GM12878 (cell line): ENCODE measurements around the gene SHROOM3. TPM values are rescaled to one million over a fixed set of nuclear protein-coding genes. Genes with fewer than 3 reads are reported as not detected.

Experiments
- ATAC-seq: fragments of 200-7000 bp; cut with Tn5 transposase; 3 replicates; pipeline ENCODE4 v1.9.1; 2020; ENCODE audit warnings: mild to moderate bottlenecking, moderate library complexity
- BruUV-seq: library from RNA; stranded (reverse); fragments of 400-500 nt; replicated peaks from 2 replicates; lab custom pipeline; 2021; lab: Mats Ljungman, UMichigan
- CTCF ChIA-PET: fragments of 300-600 bp; sonication (Branson Sonifier 250); formaldehyde crosslinking; extraction: SDS; loops from one replicate; lab custom pipeline; 2021; ENCODE audit warnings: inconsistent platforms; lab: Yijun Ruan, JAX
- POLR2A ChIA-PET: fragments of 350-600 bp; formaldehyde crosslinking; extraction: SDS; loops from one replicate; lab custom pipeline; 2021; ENCODE audit warnings: inconsistent platforms; lab: Charles Lee
- RAD21 ChIA-PET: fragments of 300-600 bp; sonication (Branson Sonifier 250); formaldehyde crosslinking; loops from one replicate; lab custom pipeline; 2023; ENCODE audit warnings: antibody characterized with exemption; ENCODE audit not compliant: unreplicated experiment; lab: Charles Lee
- SMC1A ChIA-PET: fragments of 300-600 bp; sonication (Branson Sonifier 250); formaldehyde crosslinking; loops from one replicate; lab custom pipeline; 2023; ENCODE audit not compliant: unreplicated experiment, uncharacterized antibody; lab: Charles Lee
- DNase-seq: peaks from one replicate; pipeline ENCODE4 v3.0.0-alpha.2; 2011; ENCODE audit warnings: low read depth, low spot score
- FAIRE-seq: peaks from 3 replicates; lab custom pipeline; 2011; peaks lifted over from hg19 to GRCh38; lab: Jason Lieb, UNC
- H2AFZ ChIP-seq: 2 replicates; pipeline ENCODE4 v1.6.0; 2011; ENCODE audit warnings: low read depth, low read length, control low read depth; ENCODE audit not compliant: control insufficient read depth
- H3K27ac ChIP-seq: 2 replicates; pipeline ENCODE4 v1.5.1; 2011; ENCODE audit warnings: control low read depth; ENCODE audit not compliant: control insufficient read depth, insufficient read depth
- H3K27me3 ChIP-seq, 2 experiments: replicated peaks in 1 of 2; 2 replicates each; pipeline versions ENCODE4 v1.6.0 to v1.6.1; 2011; ENCODE audit warnings: low read length in 1 of 2; ENCODE audit not compliant: control insufficient read depth in 2 of 2, insufficient read depth in 2 of 2
- H3K36me3 ChIP-seq, 2 experiments: 2 replicates each; pipeline ENCODE4 v1.5.1; 2011; ENCODE audit warnings: low read length in 1 of 2; ENCODE audit not compliant: control insufficient read depth in 2 of 2, insufficient read depth in 2 of 2
- H3K4me1 ChIP-seq: 2 replicates; pipeline ENCODE4 v1.6.1; 2011; ENCODE audit warnings: mild to moderate bottlenecking, low read length, moderate library complexity, mixed read lengths; ENCODE audit not compliant: control insufficient read depth, insufficient read depth
- H3K4me2 ChIP-seq: 2 replicates; pipeline ENCODE4 v1.6.0; 2011; ENCODE audit warnings: control low read depth; ENCODE audit not compliant: control insufficient read depth, insufficient read depth
- H3K4me3 ChIP-seq: fragments of 200-600 bp; sonication (generic); 2 replicates; pipeline ENCODE4 v1.5.1; 2016
- H3K79me2 ChIP-seq: 2 replicates; pipeline ENCODE4 v1.6.0; 2011; ENCODE audit warnings: low read length; ENCODE audit not compliant: control insufficient read depth, insufficient read depth
- H3K9ac ChIP-seq: 2 replicates; pipeline ENCODE4 v1.8.0; 2011; ENCODE audit warnings: low read length, control low read depth, mixed read lengths; ENCODE audit not compliant: control insufficient read depth, insufficient read depth
- H3K9me3 ChIP-seq: replicated peaks from 3 replicates; pipeline ENCODE4 v1.5.1; 2011; ENCODE audit warnings: mild to moderate bottlenecking, low read length; ENCODE audit not compliant: control insufficient read depth, insufficient read depth
- H4K20me1 ChIP-seq: 2 replicates; pipeline ENCODE4 v1.6.0; 2011; ENCODE audit not compliant: control insufficient read depth, insufficient read depth
- ASH2L ChIP-seq: fragments of 300-600, 200-600 bp; sonication (generic); IDR thresholded peaks from 2 replicates; pipeline ENCODE4 v1.6.1; 2017; ENCODE audit warnings: low read depth, mild to moderate bottlenecking, borderline replicate concordance
- BCL3 ChIP-seq: IDR thresholded peaks from 2 replicates; pipeline ENCODE4 v1.6.1; 2011; ENCODE audit warnings: borderline replicate concordance, low read depth, mild to moderate bottlenecking, moderate library complexity, low read length; ENCODE audit not compliant: insufficient read depth, poor library complexity, severe bottlenecking
- CHD1 ChIP-seq: IDR thresholded peaks from 2 replicates; pipeline ENCODE4 v1.6.1; 2012; ENCODE audit warnings: low read depth, low read length, improper control_type of control experiment
- FOXM1 ChIP-seq: IDR thresholded peaks from 2 replicates; pipeline ENCODE4 v1.6.1; 2012; ENCODE audit warnings: low read depth, mild to moderate bottlenecking, inconsistent platforms, low read length, moderate library complexity
- IRF4 ChIP-seq: IDR thresholded peaks from 2 replicates; pipeline ENCODE4 v1.6.1; 2011; ENCODE audit warnings: low read depth, low read length
- KAT2A ChIP-seq: conservative IDR thresholded peaks from 2 replicates; pipeline ENCODE4 v1.6.1; 2011; ENCODE audit warnings: low read depth, low read length; ENCODE audit not compliant: control insufficient read depth
- KDM1A ChIP-seq: fragments of 200-600 bp; sonication (generic); IDR thresholded peaks from 2 replicates; pipeline ENCODE4 v1.6.1; 2016; ENCODE audit warnings: borderline replicate concordance
- NFXL1 ChIP-seq: fragments of 450-650 bp; IDR thresholded peaks from 2 replicates; pipeline ENCODE4 v1.6.1; 2017; ENCODE audit warnings: antibody characterized with exemption, mild to moderate bottlenecking, borderline replicate concordance
- PRDM15 ChIP-seq: fragments of 450-650 bp; formaldehyde crosslinking; IDR thresholded peaks from 2 replicates; pipeline ENCODE4 v1.4.0; 2020; ENCODE audit warnings: mild to moderate bottlenecking, moderate library complexity
- SIN3A ChIP-seq: IDR thresholded peaks from 2 replicates; pipeline ENCODE4 v1.6.1; 2012; ENCODE audit warnings: low read depth, low read length, improper control_type of control experiment
- SMARCA5 ChIP-seq: fragments of 450-650 bp; IDR thresholded peaks from 2 replicates; pipeline ENCODE4 v1.6.1; 2017; ENCODE audit warnings: mild to moderate bottlenecking
- SPI1 ChIP-seq: IDR thresholded peaks from 2 replicates; pipeline ENCODE4 v1.6.1; 2011; ENCODE audit warnings: low read depth, mild to moderate bottlenecking, low read length, moderate library complexity, borderline replicate concordance; ENCODE audit not compliant: insufficient read depth
- STAT1 ChIP-seq: fragments of 450-650 bp; conservative IDR thresholded peaks from 2 replicates; pipeline ENCODE4 v1.6.1; 2014; ENCODE audit warnings: antibody characterized with exemption, mild to moderate bottlenecking
- ZNF207 ChIP-seq: fragments of 450-650 bp; IDR thresholded peaks from 2 replicates; pipeline ENCODE4 v1.6.1; 2014; ENCODE audit warnings: antibody characterized with exemption, mild to moderate bottlenecking, borderline replicate concordance
- ZNF274 ChIP-seq: IDR thresholded peaks from one replicate; pipeline ENCODE4 v1.8.0; 2011; ENCODE audit not compliant: insufficient read length, insufficient read depth
- WGBS: methylation state at CpG from one replicate; pipeline ENCODE4 v1.1.6; 2016; ENCODE audit warnings: low lambda C conversion rate; ENCODE audit not compliant: insufficient replicate concordance, insufficient coverage; ENCODE audit errors: missing lambda C conversion rate; 5-methylcytosine and 5-hydroxymethylcytosine counted together
- in situ Hi-C: fragments of 300-500 bp; cut with MboI; formaldehyde crosslinking; loops from 9 replicates; pipeline ENCODE4 v1.14.3; 2018; ENCODE audit warnings: mixed read lengths
- intact Hi-C: fragments of 100-400 bp; cut with micrococcal nuclease; formaldehyde crosslinking; loops from one replicate; pipeline ENCODE4 v1.14.2; 2022; ENCODE audit not compliant: unreplicated experiment
- polyA plus RNA-seq, 11 experiments: library from polyadenylated mRNA; depleted of rRNA in 4 of 11; unstranded in 6 of 11; stranded (reverse) in 5 of 11; fragments of >200 nt; fragmentation: Nextera tagmentation in 4 of 11; fragmentation: Illumina TruSeq in 1 of 11; extraction: Ambion mirVana in 4 of 11; extraction: Trizol in 1 of 11; gene quantifications; 1 replicate in 1 of 11; 2 replicates in 10 of 11; pipeline versions ENCODE4 v1.2.1 to v1.2.3, GENCODE V29; 2011 to 2016; ENCODE audit warnings: inconsistent platforms in 2 of 11, missing spikeins in 2 of 11, low read depth in 1 of 11
- total RNA-seq, 4 experiments: library from RNA; depleted of rRNA in 3 of 4; stranded (reverse); fragments of >200 nt in 3 of 4; fragmentation: Illumina TruSeq in 1 of 4; extraction: Trizol in 1 of 4; gene quantifications; 2 replicates each; pipeline versions ENCODE4 v1.2.1 to v1.2.3, GENCODE V29; 2013 to 2021

Gene SHROOM3
- total and polyA plus RNA-seq, 10 of the 15 experiments (the other 5 are each of a cell fraction or from before 2014, with no cell fraction given), result under 0.01 to 0.29 (median 0.08) TPM; not detected in 1

- no peak overlapping the region for H3K4me2 ChIP-seq
- RAD21 ChIA-PET, result no interaction called here
- ATAC-seq (no peak), DNase-seq (no peak), FAIRE-seq (no peak)
- no peak overlapping the region for H3K4me3 ChIP-seq
- no TSS peak for BruUV-seq
- SMC1A ChIA-PET, result interaction anchor here (0.7 kb wide), 1 partner anchor 19 kb away, joined by 3 read pairs; no protein-coding TSS in a partner anchor
- 3% methylated on average over 3 of the region's 3 CpGs for WGBS
- H3K27me3 ChIP-seq, result no peaks in the 10 kb centered on the region
- no peaks in the 10 kb centered on the region for H3K79me2 ChIP-seq
- H3K9ac ChIP-seq, result no peak overlapping the region
- no peaks in the 10 kb centered on the region; the same call in 2 of the 3 replicates for H3K9me3 ChIP-seq
- H3K27ac ChIP-seq, result no peak overlapping the region
- intact Hi-C loops, result no loop called here
- no peaks in the 10 kb centered on the region for H3K4me1 ChIP-seq
- H2AFZ ChIP-seq, result no peak overlapping the region
- H4K20me1 ChIP-seq, result no peaks in the 10 kb centered on the region
- CTCF ChIA-PET, result interaction anchor here (1.0 kb wide), 1 partner anchor 19 kb away, joined by 4 read pairs; no protein-coding TSS in a partner anchor
- POLR2A ChIA-PET, result no interaction called here
- no peaks in the 10 kb centered on the region for H3K36me3 ChIP-seq
- in situ Hi-C loops, result no loop called here
- TF ChIP-seq PRDM15 (no peak), KDM1A (no peak), NFXL1 (no peak), IRF4 (no peak), ZNF207 (no peak), FOXM1 (no peak), SIN3A (no peak), BCL3 (no peak), SMARCA5 (no peak), SPI1 (no peak), ASH2L (no peak), CHD1 (no peak), ZNF274 (no peak), STAT1 (no peak), KAT2A (no peak)
These were observed 50.4 kb downstream of the SHROOM3 start for GRCh38 chr4:76485450-76485849.
